Fibroblast of lung (primary cell): ENCODE data around the gene MPV17L2. TPM values are rescaled to one million over a fixed set of nuclear protein-coding genes. Genes with fewer than 3 reads are reported as not detected.
"Not testable (repeated sequence)": the region's sequence is repeated elsewhere in the genome, so short reads cannot be mapped to it uniquely, and the experiment has no call there.

ENCODE experiments used
- DNase-seq, 2 donors: peaks; one replicate each; pipeline versions ENCODE4 v3.0.0 to v3.0.0-alpha.2; 2010; ENCODE audit warnings: low read depth in 2 of 2
- H2AFZ ChIP-seq: 2 replicates; pipeline ENCODE4 v1.5.1; 2012; ENCODE audit warnings: low read length, control low read depth, inconsistent platforms
- H3K27ac ChIP-seq: 2 replicates; pipeline ENCODE4 v1.5.1; 2011; ENCODE audit warnings: low read length, control low read depth; ENCODE audit not compliant: insufficient read depth
- H3K27me3 ChIP-seq: 2 replicates; pipeline ENCODE4 v1.5.1; 2011; ENCODE audit warnings: mild to moderate bottlenecking, low read length; ENCODE audit not compliant: control insufficient read depth, insufficient read depth
- H3K36me3 ChIP-seq: 2 replicates; pipeline ENCODE4 v1.5.1; 2011; ENCODE audit warnings: low read length; ENCODE audit not compliant: control insufficient read depth, insufficient read depth
- H3K4me1 ChIP-seq: 2 replicates; pipeline ENCODE4 v1.5.1; 2011; ENCODE audit warnings: low read length; ENCODE audit not compliant: control insufficient read depth, insufficient read depth; ENCODE audit errors: extremely low read depth
- H3K4me2 ChIP-seq: 2 replicates; pipeline ENCODE4 v1.5.1; 2011; ENCODE audit warnings: low read length, control low read depth; ENCODE audit not compliant: insufficient read depth; ENCODE audit errors: extremely low read depth
- H3K4me3 ChIP-seq, 4 experiments: fragments of 200-600 bp in 1 of 4; sonication (generic) in 1 of 4; replicated peaks in 1 of 4; 2 replicates each; pipeline ENCODE4 v1.5.1; 2011 to 2016; ENCODE audit warnings: low read length in 4 of 4, low read depth in 3 of 4, mild to moderate bottlenecking in 3 of 4, control low read depth in 2 of 4, inconsistent platforms in 1 of 4, mixed read lengths in 1 of 4; ENCODE audit not compliant: insufficient read depth in 1 of 4; ENCODE audit errors: control extremely low read depth in 1 of 4
- H3K79me2 ChIP-seq: 2 replicates; pipeline ENCODE4 v1.5.1; 2012; ENCODE audit warnings: mild to moderate bottlenecking, low read length, inconsistent platforms; ENCODE audit not compliant: control insufficient read depth, insufficient read depth
- H3K9ac ChIP-seq: 2 replicates; pipeline ENCODE4 v1.5.1; 2011; ENCODE audit warnings: mild to moderate bottlenecking, low read length, control low read depth; ENCODE audit not compliant: insufficient read depth
- H3K9me3 ChIP-seq: 2 replicates; pipeline ENCODE4 v1.5.1; 2012; ENCODE audit warnings: low read depth, low read length; ENCODE audit not compliant: control insufficient read depth, insufficient read depth
- H4K20me1 ChIP-seq: 2 replicates; pipeline ENCODE4 v1.5.1; 2011; ENCODE audit warnings: low read length; ENCODE audit not compliant: control insufficient read depth, insufficient read depth; ENCODE audit errors: extremely low read depth
- EZH2 ChIP-seq: IDR thresholded peaks from 2 replicates; pipeline ENCODE4 v1.5.1; 2012; ENCODE audit warnings: low read length, control low read depth, mild to moderate bottlenecking; ENCODE audit errors: missing control alignments
- polyA plus RNA-seq, 2 donors: library from polyadenylated mRNA; depleted of rRNA in 1 of 2; stranded (reverse) in 1 of 2; unstranded in 1 of 2; fragments of >200 nt; gene quantifications; 2 replicates each; pipeline ENCODE4 v1.2.1, GENCODE V29; 2011 to 2012; ENCODE audit warnings: missing spikeins in 1 of 2
- total RNA-seq: library from RNA; depleted of rRNA; stranded (reverse); fragments of >200 nt; gene quantifications from 2 replicates; pipeline ENCODE4 v1.2.1, GENCODE V29; 2014
- TF ChIP-seq, protein P1 (sequence below), 2 donors: IDR thresholded peaks in 1 of 2; conservative IDR thresholded peaks in 1 of 2; 1 replicate in 1 of 2; 2 replicates in 1 of 2; pipeline ENCODE4 v1.5.1; 2011 to 2012; ENCODE audit warnings: low read length in 2 of 2, control low read depth in 1 of 2, inconsistent platforms in 1 of 2, low read depth in 1 of 2, mild to moderate bottlenecking in 1 of 2

MPV17L2 gene
- total and polyA plus RNA-seq, 2 donors (not counting 1 experiment from before 2014, with no cell fraction given): 4.1 to 9.4 TPM

DNA sequence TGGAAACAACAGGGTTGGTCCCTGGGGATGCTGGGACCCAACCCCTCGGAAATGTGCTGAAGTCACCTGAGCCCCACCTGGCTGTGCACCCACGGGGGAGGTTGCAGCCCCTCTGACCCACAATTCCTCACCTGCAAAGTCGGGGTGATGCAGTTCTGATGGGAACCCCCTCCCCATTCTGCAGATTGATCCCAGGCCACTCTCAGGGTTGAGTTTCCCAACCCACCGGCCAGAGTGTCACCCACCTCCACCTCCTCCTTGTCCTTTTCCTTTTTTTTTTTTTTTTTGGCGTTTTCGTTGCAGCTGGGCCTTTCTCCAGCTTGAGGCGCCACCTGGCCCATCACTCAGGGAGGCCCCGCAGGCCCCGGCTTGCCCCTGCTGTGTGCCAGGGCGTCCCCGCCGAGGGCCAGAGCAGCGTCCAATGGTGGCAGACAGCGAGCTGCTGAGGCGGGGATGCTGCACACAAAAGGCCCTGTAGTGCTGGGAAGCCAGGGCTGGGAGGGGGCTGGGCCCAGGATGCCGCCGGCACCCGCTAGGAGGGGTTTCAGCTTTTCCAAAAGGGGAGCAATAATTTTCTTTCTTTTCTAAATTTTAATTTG lies 35.5 kb upstream of the MPV17L2 start:
- no peak overlapping the region for H3K4me2 ChIP-seq
- H3K9me3 ChIP-seq: no peaks in the 10 kb centered on the region
- peaks cover 15% of the 10 kb centered on the region for H3K79me2 ChIP-seq
- peaks cover 14% of the 10 kb centered on the region for H3K36me3 ChIP-seq
- no peak overlapping the region for H2AFZ ChIP-seq
- H4K20me1 ChIP-seq: no peaks in the 10 kb centered on the region
- TF ChIP-seq, protein P1, sequence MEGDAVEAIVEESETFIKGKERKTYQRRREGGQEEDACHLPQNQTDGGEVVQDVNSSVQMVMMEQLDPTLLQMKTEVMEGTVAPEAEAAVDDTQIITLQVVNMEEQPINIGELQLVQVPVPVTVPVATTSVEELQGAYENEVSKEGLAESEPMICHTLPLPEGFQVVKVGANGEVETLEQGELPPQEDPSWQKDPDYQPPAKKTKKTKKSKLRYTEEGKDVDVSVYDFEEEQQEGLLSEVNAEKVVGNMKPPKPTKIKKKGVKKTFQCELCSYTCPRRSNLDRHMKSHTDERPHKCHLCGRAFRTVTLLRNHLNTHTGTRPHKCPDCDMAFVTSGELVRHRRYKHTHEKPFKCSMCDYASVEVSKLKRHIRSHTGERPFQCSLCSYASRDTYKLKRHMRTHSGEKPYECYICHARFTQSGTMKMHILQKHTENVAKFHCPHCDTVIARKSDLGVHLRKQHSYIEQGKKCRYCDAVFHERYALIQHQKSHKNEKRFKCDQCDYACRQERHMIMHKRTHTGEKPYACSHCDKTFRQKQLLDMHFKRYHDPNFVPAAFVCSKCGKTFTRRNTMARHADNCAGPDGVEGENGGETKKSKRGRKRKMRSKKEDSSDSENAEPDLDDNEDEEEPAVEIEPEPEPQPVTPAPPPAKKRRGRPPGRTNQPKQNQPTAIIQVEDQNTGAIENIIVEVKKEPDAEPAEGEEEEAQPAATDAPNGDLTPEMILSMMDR (conservative IDR thresholded peaks at IDR 0.05 in 1 of 2, IDR thresholded peaks at IDR 0.05 in 1 of 2; ENCODE audit: low read depth in 1 of 2, low read length in 2 of 2): no peak
- TF ChIP-seq EZH2: no peak
- no peak overlapping the region for H3K4me3 ChIP-seq
- H3K4me1 ChIP-seq: peaks cover 19% of the 10 kb centered on the region
- no peaks in the 10 kb centered on the region for H3K27me3 ChIP-seq
- H3K9ac ChIP-seq: no peak overlapping the region
- no peak for DNase-seq
- no peak overlapping the region for H3K27ac ChIP-seq

DNA sequence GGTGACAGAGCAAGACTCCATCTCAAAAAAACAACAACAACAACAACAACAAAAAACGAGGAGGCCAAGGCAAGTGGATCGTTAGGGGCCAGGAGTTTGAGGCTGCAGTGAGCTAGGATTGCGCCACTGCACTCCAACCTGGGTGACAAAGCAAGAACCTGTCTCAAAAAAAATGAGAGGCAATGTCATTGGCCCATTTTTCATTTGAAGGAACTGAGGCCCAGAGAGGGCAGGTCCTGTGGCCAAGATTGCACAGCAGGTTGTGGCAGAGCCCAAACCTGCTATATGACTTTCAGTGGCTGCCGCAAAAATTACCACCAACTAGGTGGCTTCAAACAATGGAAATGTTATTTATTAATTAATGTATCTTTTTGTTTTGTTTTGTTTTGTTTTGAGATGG lies 34.6 kb upstream of the MPV17L2 start:
- no peak overlapping the region for H3K27ac ChIP-seq
- H3K79me2 ChIP-seq: peaks cover 12% of the 10 kb centered on the region
- H3K36me3 ChIP-seq: peaks cover 19% of the 10 kb centered on the region
- no peaks in the 10 kb centered on the region for H4K20me1 ChIP-seq
- no peak for DNase-seq
- TF ChIP-seq, protein P1 (conservative IDR thresholded peaks at IDR 0.05 in 1 of 2, IDR thresholded peaks at IDR 0.05 in 1 of 2; ENCODE audit: low read depth in 1 of 2, low read length in 2 of 2): no peak
- no peak for TF ChIP-seq EZH2
- no peak overlapping the region for H2AFZ ChIP-seq
- no peaks in the 10 kb centered on the region for H3K9me3 ChIP-seq
- peaks cover 19% of the 10 kb centered on the region for H3K4me1 ChIP-seq
- H3K4me2 ChIP-seq: no peak overlapping the region
- H3K9ac ChIP-seq: no peak overlapping the region
- no peaks in the 10 kb centered on the region for H3K27me3 ChIP-seq
- H3K4me3 ChIP-seq: no peak overlapping the region

DNA sequence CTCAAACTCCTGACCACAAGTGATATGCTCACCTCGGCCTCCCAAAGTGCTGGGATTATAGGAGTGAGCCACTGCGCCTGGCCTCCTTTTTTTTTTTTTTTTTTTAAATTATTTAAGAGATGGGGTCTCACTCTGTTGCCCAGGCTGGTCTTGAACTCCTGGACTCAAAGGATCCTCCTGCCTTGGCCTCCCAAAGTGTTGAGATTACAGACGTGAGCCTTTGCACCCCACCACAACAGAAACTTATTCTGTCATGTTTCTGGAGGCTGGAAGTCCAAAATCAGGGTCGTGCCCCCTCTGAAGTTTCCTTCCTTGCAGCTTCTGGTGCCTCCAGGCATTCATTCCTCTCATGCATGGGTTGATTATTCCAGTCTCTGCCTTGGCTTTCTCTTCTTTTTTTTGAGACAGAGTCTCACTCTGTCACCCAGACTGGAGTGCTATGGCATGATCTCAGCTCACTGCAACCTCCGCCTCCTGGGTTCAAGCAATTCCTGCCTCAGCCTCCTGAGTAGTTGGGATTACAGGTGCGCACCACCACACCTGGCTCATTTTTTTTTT lies 33.9 kb upstream of the MPV17L2 start:
- H3K9ac ChIP-seq, H3K27ac ChIP-seq, H3K4me2 ChIP-seq, H3K27me3 ChIP-seq, H3K4me3 ChIP-seq, H4K20me1 ChIP-seq, H3K79me2 ChIP-seq, H2AFZ ChIP-seq, DNase-seq, H3K9me3 ChIP-seq: not testable (repeated sequence)
- H3K36me3 ChIP-seq: peaks cover 19% of the 10 kb centered on the region
- H3K4me1 ChIP-seq: peaks cover 19% of the 10 kb centered on the region
